ENCODE data around the gene METTL21A.

METTL21A gene

DNA sequence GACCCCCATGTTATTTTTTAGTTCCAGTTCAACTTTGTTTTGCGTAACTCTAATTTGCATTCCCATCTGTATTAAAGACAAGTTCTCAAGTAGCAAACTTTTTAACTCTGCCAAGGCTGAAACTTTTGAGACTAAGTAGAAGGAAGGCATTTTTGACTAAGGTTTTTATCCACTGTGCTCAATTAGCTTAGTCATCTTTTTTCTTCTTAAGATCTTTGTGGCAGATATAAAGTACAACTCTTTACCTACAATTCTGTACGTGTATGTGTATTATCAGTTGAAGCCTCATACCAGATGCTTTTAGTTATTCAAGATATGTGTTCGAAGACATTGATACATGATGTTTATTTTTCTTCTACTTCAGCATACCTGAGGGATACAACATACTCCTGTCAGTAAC is 53.8 kb downstream of the METTL21A start:
- Mint-ChIP-seq H3K4me3 (no peak overlapping the region), H3K27ac (peak overlapping the region in 2 of 3 experiments; percentile 22 to 31), H3K27me3 (ENCODE audit: low read depth) (no peaks in the 10 kb centered on the region), H3K4me1 (no peaks in the 10 kb centered on the region), H3K9me3 (no peaks in the 10 kb centered on the region), H3K36me3 (ENCODE audit: low read depth) (peaks cover 79% of the 10 kb centered on the region)
- TF ChIP-seq, protein P1, sequence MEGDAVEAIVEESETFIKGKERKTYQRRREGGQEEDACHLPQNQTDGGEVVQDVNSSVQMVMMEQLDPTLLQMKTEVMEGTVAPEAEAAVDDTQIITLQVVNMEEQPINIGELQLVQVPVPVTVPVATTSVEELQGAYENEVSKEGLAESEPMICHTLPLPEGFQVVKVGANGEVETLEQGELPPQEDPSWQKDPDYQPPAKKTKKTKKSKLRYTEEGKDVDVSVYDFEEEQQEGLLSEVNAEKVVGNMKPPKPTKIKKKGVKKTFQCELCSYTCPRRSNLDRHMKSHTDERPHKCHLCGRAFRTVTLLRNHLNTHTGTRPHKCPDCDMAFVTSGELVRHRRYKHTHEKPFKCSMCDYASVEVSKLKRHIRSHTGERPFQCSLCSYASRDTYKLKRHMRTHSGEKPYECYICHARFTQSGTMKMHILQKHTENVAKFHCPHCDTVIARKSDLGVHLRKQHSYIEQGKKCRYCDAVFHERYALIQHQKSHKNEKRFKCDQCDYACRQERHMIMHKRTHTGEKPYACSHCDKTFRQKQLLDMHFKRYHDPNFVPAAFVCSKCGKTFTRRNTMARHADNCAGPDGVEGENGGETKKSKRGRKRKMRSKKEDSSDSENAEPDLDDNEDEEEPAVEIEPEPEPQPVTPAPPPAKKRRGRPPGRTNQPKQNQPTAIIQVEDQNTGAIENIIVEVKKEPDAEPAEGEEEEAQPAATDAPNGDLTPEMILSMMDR (IDR thresholded peaks at IDR 0.05; ENCODE audit: unreplicated experiment in 3 of 3) = no peak

DNA sequence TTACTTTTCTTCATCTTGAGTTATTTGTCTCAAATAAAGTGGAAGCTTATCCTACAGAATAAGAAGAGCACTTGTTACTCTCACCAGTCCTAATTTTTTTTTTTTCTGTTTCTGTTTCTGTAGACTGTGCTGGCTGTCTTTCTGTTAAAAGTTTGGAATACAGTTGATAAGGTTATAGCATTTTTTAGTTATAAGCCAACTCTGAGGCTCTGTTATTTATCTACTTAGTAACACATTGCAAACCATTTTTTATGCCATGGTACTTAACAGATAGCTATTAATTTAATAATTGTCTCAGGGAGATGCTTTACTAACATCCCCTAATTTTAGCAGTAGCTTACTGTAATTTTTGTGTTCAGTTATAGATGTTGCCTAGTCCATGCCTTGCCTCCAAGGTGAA is 57.5 kb downstream of the METTL21A start:
- no peaks in the 10 kb centered on the region for H3K4me1 Mint-ChIP-seq
- no peak overlapping the region for H3K4me3 Mint-ChIP-seq
- TF ChIP-seq, protein P1 (IDR thresholded peaks at IDR 0.05; ENCODE audit: unreplicated experiment in 3 of 3) = no peak
- H3K27ac Mint-ChIP-seq = no peak overlapping the region
- peaks cover 75% of the 10 kb centered on the region for H3K36me3 Mint-ChIP-seq (ENCODE audit: low read depth)
- no peaks in the 10 kb centered on the region for H3K27me3 Mint-ChIP-seq (ENCODE audit: low read depth)
- no peaks in the 10 kb centered on the region for H3K9me3 Mint-ChIP-seq

DNA sequence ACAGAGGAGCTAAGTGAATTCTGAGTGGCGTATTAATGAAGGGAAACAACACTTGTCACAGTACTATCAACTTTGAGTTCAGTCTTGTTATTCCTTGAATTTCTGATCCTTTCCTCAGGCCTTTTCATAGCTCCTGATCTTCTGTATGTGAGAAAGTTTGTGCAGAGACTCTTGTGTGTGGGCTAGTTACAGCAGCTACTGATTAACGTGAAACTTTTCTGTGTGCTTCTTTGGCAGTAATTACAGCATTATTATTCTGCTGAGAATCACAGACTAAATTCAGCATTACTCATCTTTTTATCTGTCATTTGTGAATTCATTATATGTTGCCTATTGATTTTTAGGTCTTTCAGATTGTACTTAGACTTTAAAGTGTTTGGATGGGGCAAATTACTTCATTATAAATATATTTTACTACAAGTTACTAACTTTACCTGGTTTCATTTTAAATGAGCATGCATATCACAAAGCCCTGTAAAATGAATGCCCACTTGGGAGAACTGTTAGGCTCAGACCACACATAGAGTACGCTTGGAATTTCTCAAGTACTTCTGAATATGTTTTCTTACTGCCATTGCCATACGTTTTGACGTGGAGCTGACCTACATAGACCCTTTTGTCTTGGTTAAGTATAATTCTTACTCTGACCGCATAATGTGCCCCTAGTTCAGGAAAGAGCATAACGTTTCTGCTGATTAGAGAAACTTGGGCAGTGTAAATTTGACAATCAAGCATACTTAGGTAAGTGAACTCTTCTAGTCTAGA is 59.3 kb downstream of the METTL21A start:
- Mint-ChIP-seq H3K36me3 (ENCODE audit: low read depth) (peaks cover 75% of the 10 kb centered on the region), H3K27me3 (ENCODE audit: low read depth) (no peaks in the 10 kb centered on the region), H3K9me3 (no peaks in the 10 kb centered on the region), H3K27ac (peak overlapping the region in 2 of 3 experiments; percentile 46 to 60), H3K4me3 (no peak overlapping the region), H3K4me1 (no peaks in the 10 kb centered on the region)
- TF ChIP-seq, protein P1 (IDR thresholded peaks at IDR 0.05; ENCODE audit: unreplicated experiment in 3 of 3) = no peak
